ENCODE data around the gene METTL16. TPM values are rescaled to one million over a fixed set of nuclear protein-coding genes. Genes with fewer than 3 reads are reported as not detected.

METTL16 gene
- total and polyA plus RNA-seq, 2 of the 8 experiments (the other 6 are each of a cell fraction or from before 2014, with no cell fraction given), result 22.8 to 59.4 TPM

DNA sequence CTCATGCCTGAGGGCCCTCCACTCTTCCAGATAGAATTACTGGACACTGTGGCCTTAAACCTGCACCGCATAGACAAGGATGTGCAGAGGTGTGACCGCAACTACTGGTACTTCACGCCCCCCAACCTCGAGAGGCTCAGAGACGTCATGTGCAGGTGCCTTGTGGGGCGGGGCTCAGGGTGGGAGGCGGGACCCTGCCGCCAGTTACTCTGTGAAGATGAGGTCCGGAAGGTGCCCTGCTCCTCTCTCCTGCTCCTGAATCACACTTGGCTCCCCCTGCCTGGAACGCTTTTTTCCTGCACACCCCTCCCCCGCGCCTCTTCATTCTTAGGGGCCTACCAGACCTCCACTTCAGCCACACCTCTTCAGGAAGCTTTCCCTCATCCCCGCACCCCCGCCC lies 135.6 kb downstream of the METTL16 start (continued):
- TF ChIP-seq, protein P1, sequence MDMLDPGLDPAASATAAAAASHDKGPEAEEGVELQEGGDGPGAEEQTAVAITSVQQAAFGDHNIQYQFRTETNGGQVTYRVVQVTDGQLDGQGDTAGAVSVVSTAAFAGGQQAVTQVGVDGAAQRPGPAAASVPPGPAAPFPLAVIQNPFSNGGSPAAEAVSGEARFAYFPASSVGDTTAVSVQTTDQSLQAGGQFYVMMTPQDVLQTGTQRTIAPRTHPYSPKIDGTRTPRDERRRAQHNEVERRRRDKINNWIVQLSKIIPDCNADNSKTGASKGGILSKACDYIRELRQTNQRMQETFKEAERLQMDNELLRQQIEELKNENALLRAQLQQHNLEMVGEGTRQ (IDR thresholded peaks at IDR 0.05; ENCODE audit: low read length), result no peak
- no peak for TF ChIP-seq RFX5 (IDR thresholded peaks at IDR 0.05; ENCODE audit: borderline replicate concordance, low read depth, low read length)
